Heart left ventricle (tissue), 16 donors: ENCODE results near the gene GALNT9. TPM values are rescaled to one million over a fixed set of nuclear protein-coding genes. Genes with fewer than 3 reads are reported as not detected.
A peak's percentile ranks its signal among the peaks of the same experiment; 100 is the strongest.

Experiments used
- ATAC-seq, 4 donors: fragments of 200-7000 bp; cut with Tn5 transposase; one replicate each; pipeline ENCODE4 v1.9.1; 2020 to 2022; ENCODE audit warnings: moderate library complexity in 4 of 4, mild to moderate bottlenecking in 3 of 4, moderate number of reproducible peaks in 1 of 4
- DNase-seq, 5 donors: peaks; one replicate each; pipeline ENCODE4 v3.0.0-alpha.2; 2020
- H3K27ac ChIP-seq, 12 donors: fragments of 200-600 bp; sonication (generic) in 4 of 12; one replicate each; pipeline versions ENCODE4 v1.5.0 to v1.8.0; 2016 to 2022; ENCODE audit warnings: mild to moderate bottlenecking in 2 of 12
- H3K27me3 ChIP-seq, 9 donors: fragments of 200-600 bp; sonication (generic) in 2 of 9; one replicate each; pipeline versions ENCODE4 v1.5.1 to v1.8.0; 2016 to 2022; ENCODE audit warnings: mild to moderate bottlenecking in 3 of 9
- H3K36me3 ChIP-seq, 9 donors: fragments of 200-600 bp; sonication (generic) in 2 of 9; one replicate each; pipeline versions ENCODE4 v1.5.0 to v1.8.0; 2018 to 2022; ENCODE audit warnings: mild to moderate bottlenecking in 2 of 9
- H3K4me1 ChIP-seq, 12 donors: fragments of 200-600 bp; sonication (generic) in 4 of 12; one replicate each; pipeline versions ENCODE4 v1.5.0 to v1.8.0; 2016 to 2022; ENCODE audit warnings: mild to moderate bottlenecking in 3 of 12
- H3K4me3 ChIP-seq, 12 donors: fragments of 200-600 bp; sonication (generic) in 4 of 12; one replicate each; pipeline versions ENCODE4 v1.5.0 to v1.8.0; 2017 to 2022; ENCODE audit warnings: mild to moderate bottlenecking in 9 of 12, moderate library complexity in 4 of 12
- H3K9me3 ChIP-seq, 12 donors: fragments of 200-600 bp; sonication (generic) in 4 of 12; one replicate each; pipeline versions ENCODE4 v1.5.0 to v1.8.0; 2016 to 2022; ENCODE audit warnings: mild to moderate bottlenecking in 1 of 12
- CTCF ChIP-seq, 12 donors: fragments of 200-600 bp; sonication (generic) in 4 of 12; IDR thresholded peaks; one replicate each; pipeline versions ENCODE4 v1.5.0 to v1.8.0; 2018 to 2022; ENCODE audit warnings: antibody characterized with exemption in 12 of 12, mild to moderate bottlenecking in 5 of 12
- POLR2A ChIP-seq, 2 donors: fragments of 450-650 bp; IDR thresholded peaks; one replicate each; pipeline ENCODE4 v1.6.1; 2017; ENCODE audit warnings: antibody characterized with exemption in 2 of 2, mild to moderate bottlenecking in 2 of 2, moderate library complexity in 2 of 2
- WGBS, 4 donors: extraction: QIAGEN DNeasy Blood & Tissue Kit in 2 of 4; methylation state at CpG; one replicate each; pipeline versions ENCODE4 v1.1.5 to v1.1.7; 2013 to 2018; 5-methylcytosine and 5-hydroxymethylcytosine counted together
- intact Hi-C, 10 donors: fragments of 100-400 bp; cut with DNase I; formaldehyde crosslinking; loops; one replicate each; pipeline versions ENCODE4 v1.11.1 to v1.14.2; 2022
- polyA plus RNA-seq, 2 donors: library from polyadenylated mRNA; stranded (reverse); fragments of 200-250 nt; gene quantifications; one replicate each; pipeline ENCODE4 v1.2.3, GENCODE V29; 2013
- total RNA-seq, 9 donors: library from RNA; depleted of rRNA in 2 of 9; stranded (reverse); fragments of >200 nt in 2 of 9; fragmentation: NEBNext Ultra II Directional in 3 of 9; extraction: Animal tissue kit (Norgen Biotek cat#: 25700) in 3 of 9; gene quantifications; one replicate each; pipeline versions ENCODE4 v1.1.0 to v1.2.4, GENCODE V29; 2016 to 2023
- donor health status: ischemic (EF 13 %, LVEDD 7.1; RV severe dilation, severe dysfunction).
- donor health status: healthy with polysubstance abuse.
- donor health status: DM: no; HTN: yes; CAD: no.
- donor health status: DM: no; HTN: no; CAD: no.
- donor health status: ischemic (EF 25% LVEDD 6.9; RV normal size, moderate dysfunction).
- donor health status: ischemic (EF 25% LVEDD 5.7; RV mildly dilated, moderate dysfunction).
- donor health status: healthy.
- donor health status: DM: yes; HTN: yes; CAD: no.
- donor health status: ischemic (EF 35%, LVEDD 5.7; RV mildly dilated, moderate dysfunction).
- donor health status: nonischemic (EF 11% LVEDD 7.7; RV severe dilation, severe dysfunction).
- donor health status: DM: yes; HTN: yes; CAD: no.
- donor health status: PGD.
- donor health status: ischemic (EF 29% LVEDD 5.4; RV normal size, mild dysfunction).
- donor health status: nonischemic (EF 23%, LVEDD 6.1; RV moderate dilation, normal function).

GALNT9 gene
- total and polyA plus RNA-seq, 11 donors: 10.3 TPM; not detected in 10

GRCh38 chr12:132219323-132219722, 110.1 kb downstream of the GALNT9 start:
- ATAC-seq (no peak), DNase-seq (peak in 1 of 5 donors; percentile 48)
- Histone ChIP-seq H3K36me3 (no peaks in the 10 kb centered on the region), H3K4me3 (no peak overlapping the region), H3K9me3 (peaks cover 0 to 4% (median 0%) of the 10 kb centered on the region in 12 donors), H3K27me3 (peaks cover 0 to 37% (median 3%) of the 10 kb centered on the region in 9 donors), H3K4me1 (no peaks in the 10 kb centered on the region), H3K27ac (no peak overlapping the region)
- TF ChIP-seq CTCF (IDR thresholded peaks at IDR 0.05) (no peak), POLR2A (IDR thresholded peaks at IDR 0.05) (no peak)
- intact Hi-C loops: loop anchor here in 2 of 10 donors (2.0 kb wide), 1 partner anchor 65 kb away; no protein-coding TSS in a partner anchor
- WGBS, 4 donors: 59 to 74% (median 71%) methylated on average over 11 to 16 of the region's 16 CpGs

- H3K36me3 ChIP-seq: no peaks in the 10 kb centered on the region
- no peak for TF ChIP-seq POLR2A (IDR thresholded peaks at IDR 0.05)
- peak in 6 of 12 donors; percentile 6 to 34 (median 24) for TF ChIP-seq CTCF (IDR thresholded peaks at IDR 0.05)
- H3K9me3 ChIP-seq: peaks cover 0 to 4% (median 0%) of the 10 kb centered on the region in 12 donors
- peak in 1 of 5 donors; percentile 38 for DNase-seq
- intact Hi-C loops: loop anchor here in 2 of 10 donors (2.0 kb wide), 1 partner anchor 64 kb away; no protein-coding TSS in a partner anchor
- peaks cover 0 to 37% (median 3%) of the 10 kb centered on the region in 9 donors for H3K27me3 ChIP-seq
- no peak overlapping the region for H3K4me3 ChIP-seq
- no peaks in the 10 kb centered on the region for H3K4me1 ChIP-seq
- WGBS, 4 donors: 32 to 58% (median 44%) methylated on average over 11 to 13 of the region's 13 CpGs
- no peak overlapping the region for H3K27ac ChIP-seq
- ATAC-seq: no peak
These were observed 110.5 kb downstream of the GALNT9 start for GRCh38 chr12:132218915-132219314.

GRCh38 chr12:132218527-132218875, 110.9 kb downstream of the GALNT9 start:
- no peak for TF ChIP-seq POLR2A (IDR thresholded peaks at IDR 0.05)
- TF ChIP-seq CTCF (IDR thresholded peaks at IDR 0.05): no peak
- no peak overlapping the region for H3K27ac ChIP-seq
- ATAC-seq: no peak

GRCh38 chr12:132217800-132218526, 111.4 kb downstream of the GALNT9 start:
- Histone ChIP-seq H3K9me3 (peaks cover 0 to 4% (median 0%) of the 10 kb centered on the region in 12 donors), H3K36me3 (no peaks in the 10 kb centered on the region), H3K4me1 (no peaks in the 10 kb centered on the region), H3K4me3 (no peak overlapping the region), H3K27ac (no peak overlapping the region), H3K27me3 (peaks cover 0 to 37% (median 3%) of the 10 kb centered on the region in 9 donors)
- ATAC-seq: no peak
- TF ChIP-seq CTCF (IDR thresholded peaks at IDR 0.05): no peak
- DNase-seq: no peak
- WGBS, 4 donors: 68 to 80% (median 72%) methylated on average over 7 of the region's 7 CpGs
- intact Hi-C loops: loop anchor here in 3 of 10 donors (2.0 kb wide), 1 partner anchor 63 kb away; no protein-coding TSS in a partner anchor

More at GRCh38 chr12:132218527-132218875, 110.9 kb downstream of the GALNT9 start:
- Histone ChIP-seq H3K4me3 (no peak overlapping the region), H3K4me1 (no peaks in the 10 kb centered on the region), H3K27me3 (peaks cover 0 to 37% (median 3%) of the 10 kb centered on the region in 9 donors), H3K9me3 (peaks cover 0 to 4% (median 0%) of the 10 kb centered on the region in 12 donors), H3K36me3 (no peaks in the 10 kb centered on the region)
- WGBS, 4 donors: 48 to 65% (median 53%) methylated on average over 14 of the region's 14 CpGs
- no peak for DNase-seq
- intact Hi-C loops: loop anchor here in 2 of 10 donors (2.0 kb wide), 1 partner anchor 64 kb away; no protein-coding TSS in a partner anchor
